Liver (tissue), 9 donors: ENCODE results near the gene CWC25. TPM values are rescaled to one million over a fixed set of nuclear protein-coding genes. Genes with fewer than 3 reads are reported as not detected.

Experiments
- DNase-seq: peaks from one replicate; pipeline ENCODE4 v3.0.0-alpha.2; 2017; ENCODE audit warnings: low spot score
- H3K27ac ChIP-seq, 2 donors: one replicate each; pipeline ENCODE4 v1.7.0; 2013; ENCODE audit warnings: inconsistent platforms in 2 of 2, low read length in 2 of 2, control low read depth in 1 of 2, low read depth in 1 of 2, mild to moderate bottlenecking in 1 of 2
- H3K27me3 ChIP-seq, 4 donors: one replicate each; pipeline versions ENCODE4 v1.6.1 to v1.7.0; 2013; ENCODE audit warnings: low read length in 3 of 4, inconsistent platforms in 1 of 4, mild to moderate bottlenecking in 1 of 4, moderate library complexity in 1 of 4; ENCODE audit not compliant: control insufficient read depth in 4 of 4, insufficient read depth in 4 of 4
- H3K36me3 ChIP-seq, 4 donors: one replicate each; pipeline versions ENCODE4 v1.6.1 to v1.7.0; 2013; ENCODE audit warnings: low read length in 3 of 4, mild to moderate bottlenecking in 3 of 4, low read depth in 1 of 4, moderate library complexity in 1 of 4; ENCODE audit not compliant: control insufficient read depth in 4 of 4, insufficient read depth in 3 of 4
- H3K4me1 ChIP-seq, 4 donors: one replicate each; pipeline versions ENCODE4 v1.6.1 to v1.7.0; 2013; ENCODE audit warnings: low read length in 3 of 4, mild to moderate bottlenecking in 3 of 4, moderate library complexity in 1 of 4; ENCODE audit not compliant: control insufficient read depth in 4 of 4, insufficient read depth in 4 of 4
- H3K4me3 ChIP-seq, 3 donors: one replicate each; pipeline versions ENCODE4 v1.6.1 to v1.7.0; 2013; ENCODE audit warnings: low read length in 3 of 3, control low read depth in 1 of 3, low read depth in 1 of 3, mild to moderate bottlenecking in 1 of 3
- H3K9ac ChIP-seq, 2 donors: one replicate each; pipeline ENCODE4 v1.7.0; 2013; ENCODE audit warnings: low read length in 2 of 2, mild to moderate bottlenecking in 2 of 2, moderate library complexity in 2 of 2, control low read depth in 1 of 2, low read depth in 1 of 2
- H3K9me3 ChIP-seq, 4 donors: one replicate each; pipeline versions ENCODE4 v1.6.1 to v1.7.0; 2013; ENCODE audit warnings: low read length in 3 of 4; ENCODE audit not compliant: control insufficient read depth in 4 of 4
- ATF3 ChIP-seq: IDR thresholded peaks from 2 replicates; pipeline ENCODE4 v1.6.1; 2016; ENCODE audit warnings: antibody characterized with exemption
- CTCF ChIP-seq: fragments of 150-350 bp; IDR thresholded peaks from 2 replicates; pipeline ENCODE4 v1.5.1; 2017; ENCODE audit warnings: improper control_type of control experiment, low read depth, low read length; ENCODE audit not compliant: missing input control
- FOXA1 ChIP-seq: IDR thresholded peaks from 2 replicates; pipeline ENCODE4 v1.6.1; 2016; ENCODE audit warnings: antibody characterized with exemption
- JUND ChIP-seq, 2 donors: IDR thresholded peaks; 2 replicates each; pipeline ENCODE4 v1.6.1; 2016; ENCODE audit warnings: antibody characterized with exemption in 2 of 2
- MAX ChIP-seq: IDR thresholded peaks from 2 replicates; pipeline ENCODE4 v1.6.1; 2016; ENCODE audit warnings: antibody characterized with exemption
- RAD21 ChIP-seq, 2 donors: IDR thresholded peaks; 2 replicates each; pipeline ENCODE4 v1.6.1; 2016; ENCODE audit warnings: antibody characterized with exemption in 2 of 2, mild to moderate bottlenecking in 2 of 2
- REST ChIP-seq: IDR thresholded peaks from 2 replicates; pipeline ENCODE4 v1.6.1; 2016; ENCODE audit warnings: antibody characterized with exemption, mild to moderate bottlenecking
- SP1 ChIP-seq: IDR thresholded peaks from 2 replicates; pipeline ENCODE4 v1.6.1; 2018; ENCODE audit warnings: antibody characterized with exemption, mild to moderate bottlenecking
- TAF1 ChIP-seq: conservative IDR thresholded peaks from 2 replicates; pipeline ENCODE4 v1.6.1; 2016; ENCODE audit warnings: antibody characterized with exemption, mild to moderate bottlenecking
- ZBTB33 ChIP-seq: IDR thresholded peaks from 2 replicates; pipeline ENCODE4 v1.6.1; 2016; ENCODE audit warnings: antibody characterized with exemption
- WGBS: extraction: QIAGEN DNeasy Blood & Tissue Kit; methylation state at CpG from one replicate; pipeline ENCODE4 v1.1.7; 2013; 5-methylcytosine and 5-hydroxymethylcytosine counted together
- polyA plus RNA-seq, 2 donors: library from polyadenylated mRNA; stranded (reverse) in 1 of 2; unstranded in 1 of 2; fragments of 200-250 nt in 1 of 2; fragments of >200 nt in 1 of 2; fragmentation: Nextera tagmentation in 1 of 2; extraction: Ambion mirVana in 1 of 2; gene quantifications; one replicate each; pipeline versions ENCODE4 v1.2.1 to v1.2.3, GENCODE V29; 2013 to 2015
- total RNA-seq, 2 donors: library from RNA; depleted of rRNA; stranded (reverse); fragments of >200 nt; gene quantifications; one replicate each; pipeline ENCODE4 v1.2.3, GENCODE V29; 2014
- donor health status: healthy.
- donor health status: healthy.
- donor health status: healthy.
- donor health status: healthy.
- donor health status: healthy.

Gene CWC25
- total and polyA plus RNA-seq, 4 donors: 5.7 to 10.0 (median 7.4) TPM

- H3K36me3 ChIP-seq: peaks cover 14 to 40% (median 33%) of the 10 kb centered on the region in 4 donors
- DNase-seq: no peak
- H3K27ac ChIP-seq: peak overlapping the region; percentile 90 to 98
Observed at GRCh38 chr17:38852771-38853291, 27.7 kb upstream of the CWC25 start.

GRCh38 chr17:38851434-38851833 lies 26.3 kb upstream of the CWC25 start:
- H3K27ac ChIP-seq: no peak overlapping the region
- H3K9me3 ChIP-seq: no peaks in the 10 kb centered on the region
- no peaks in the 10 kb centered on the region for H3K27me3 ChIP-seq
- H3K36me3 ChIP-seq: peaks cover 14 to 44% (median 38%) of the 10 kb centered on the region in 4 donors
- peak overlapping the region; percentile 3 to 60 (median 20) for H3K4me3 ChIP-seq
- peak overlapping the region in 1 of 2 donors; percentile 62 for H3K9ac ChIP-seq
- TF ChIP-seq SP1 (no peak), JUND (IDR thresholded peaks at IDR 0.05) (no peak), ZBTB33 (no peak), FOXA1 (no peak), RAD21 (IDR thresholded peaks at IDR 0.05) (no peak), CTCF (no peak), ATF3 (no peak), TAF1 (no peak), MAX (no peak), REST (no peak)
- H3K4me1 ChIP-seq: peaks cover 0 to 21% (median 18%) of the 10 kb centered on the region in 4 donors
- no peak for DNase-seq
- 71% methylated on average over 2 of the region's 2 CpGs for WGBS

More at GRCh38 chr17:38852771-38853291, 27.7 kb upstream of the CWC25 start:
- H3K4me1 ChIP-seq: peaks cover 0 to 21% (median 18%) of the 10 kb centered on the region in 4 donors
- H3K27me3 ChIP-seq: no peaks in the 10 kb centered on the region
- H3K9me3 ChIP-seq: no peaks in the 10 kb centered on the region
- H3K4me3 ChIP-seq: peak overlapping the region; percentile 60 to 92 (median 78)
- peak in 1 of 2 donors; percentile 14 for TF ChIP-seq RAD21 (IDR thresholded peaks at IDR 0.05)
- no peak for TF ChIP-seq ZBTB33
- TF ChIP-seq MAX: peak; percentile 10
- WGBS: 1% methylated on average over 19 of the region's 19 CpGs
- H3K9ac ChIP-seq: peak overlapping the region; percentile 48 to 95
